ACC112 (cell line): ENCODE data around the gene CPB2.

Experiments used
- H2AFZ ChIP-seq: fragments of 200-600 bp; sonication (generic); one replicate; pipeline ENCODE4 v1.6.0; 2017; ENCODE audit warnings: antibody characterized with exemption, low read length; ENCODE audit not compliant: unreplicated experiment
- H3K27ac ChIP-seq: fragments of 200-600 bp; sonication (generic); 2 replicates; pipeline ENCODE4 v1.5.1; 2014; ENCODE audit warnings: low read depth, mild to moderate bottlenecking, antibody characterized with exemption, low read length, moderate library complexity
- H3K27me3 ChIP-seq: fragments of 200-600 bp; sonication (generic); 2 replicates; pipeline ENCODE4 v1.6.1; 2014; ENCODE audit warnings: mild to moderate bottlenecking, antibody characterized with exemption, low read length, moderate library complexity, mixed read lengths; ENCODE audit not compliant: insufficient read depth
- H3K36me3 ChIP-seq: fragments of 200-600 bp; sonication (generic); 2 replicates; pipeline ENCODE4 v1.6.1; 2016; ENCODE audit warnings: mild to moderate bottlenecking, antibody characterized with exemption, low read length, moderate library complexity, mixed read lengths; ENCODE audit not compliant: insufficient read depth
- H3K4me1 ChIP-seq: fragments of 200-600 bp; sonication (generic); one replicate; pipeline ENCODE4 v1.6.1; 2016; ENCODE audit warnings: low read length, mixed read lengths; ENCODE audit not compliant: insufficient read depth, unreplicated experiment, control insufficient read depth
- H3K4me3 ChIP-seq: fragments of 200-600 bp; sonication (generic); 2 replicates; pipeline ENCODE4 v1.5.1; 2014; ENCODE audit warnings: mild to moderate bottlenecking, low read depth, low read length
- H3K79me2 ChIP-seq: fragments of 200-600 bp; sonication (generic); one replicate; pipeline ENCODE4 v1.6.0; 2016; ENCODE audit warnings: low read length; ENCODE audit not compliant: control insufficient read depth, unreplicated experiment, insufficient read depth

The CPB2 gene

DNA sequence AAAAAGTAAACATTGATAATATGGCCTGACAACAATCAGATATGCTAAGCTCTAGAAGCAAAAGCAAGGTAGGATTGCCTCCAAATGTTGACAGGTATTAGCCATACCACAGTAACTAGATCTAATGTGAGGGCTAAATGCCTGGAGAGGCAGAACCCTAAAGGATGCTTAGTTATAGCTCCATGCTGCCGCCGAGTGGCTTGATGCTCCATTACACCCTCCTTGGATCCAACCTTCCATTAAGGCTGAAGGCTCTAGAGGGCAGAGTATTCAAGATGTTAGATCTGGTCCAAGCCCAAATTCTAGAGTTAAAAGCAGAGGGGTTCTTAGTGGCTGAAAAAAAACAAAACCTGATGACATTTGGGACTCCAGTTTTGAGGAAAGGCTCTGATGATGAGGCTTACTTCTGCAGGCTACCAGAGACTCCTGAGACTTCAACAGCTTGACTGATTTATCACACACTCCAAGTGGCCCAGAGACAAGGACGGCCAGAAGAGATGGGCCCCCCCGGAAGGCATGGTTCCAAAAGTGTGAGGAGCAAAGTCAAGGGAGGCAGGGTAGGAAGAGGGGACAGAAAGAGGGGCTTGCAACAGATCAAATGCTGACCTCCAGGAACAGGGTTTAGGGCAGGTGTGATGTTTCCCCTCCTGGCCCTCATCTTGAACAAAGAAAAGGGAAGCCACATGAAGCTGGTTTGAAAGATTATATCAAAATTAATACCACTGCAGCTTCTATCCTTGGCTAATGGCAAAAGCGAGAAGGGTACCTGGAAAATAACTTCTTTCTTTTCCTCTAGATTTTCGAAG, 21.9 kb upstream of the CPB2 start:
- no peak overlapping the region for H3K27ac ChIP-seq
- no peaks in the 10 kb centered on the region for H3K79me2 ChIP-seq
- H3K4me3 ChIP-seq = no peak overlapping the region
- H3K27me3 ChIP-seq = 0 out of 2 replicates have a peak, but pooled peaks cover 10% of the 10 kb centered on the region
- H3K4me1 ChIP-seq = no peaks in the 10 kb centered on the region
- H3K36me3 ChIP-seq = no peaks in the 10 kb centered on the region
- H2AFZ ChIP-seq = no peak overlapping the region

DNA sequence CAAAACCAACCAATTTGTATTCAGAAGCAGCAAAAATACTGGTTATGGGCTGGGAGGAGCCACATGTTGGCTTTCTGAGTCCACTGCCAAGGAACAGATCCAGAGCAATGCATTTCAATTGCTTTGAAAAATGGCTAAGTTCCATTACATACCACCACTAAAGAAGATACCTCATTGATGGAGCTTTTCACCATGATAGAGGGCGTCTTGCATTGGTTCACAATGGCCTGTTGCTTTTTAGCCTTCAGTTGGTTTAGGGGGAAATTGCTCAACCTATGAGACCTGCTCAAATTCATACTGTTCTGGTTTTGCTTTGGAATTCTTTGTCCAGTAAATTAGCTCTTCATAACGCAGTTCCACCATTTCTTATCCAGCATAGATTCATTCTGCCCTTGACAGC, 21.2 kb upstream of the CPB2 start:
- Histone ChIP-seq H3K79me2 (no peaks in the 10 kb centered on the region), H3K27me3 (0 out of 2 replicates have a peak, but pooled peaks cover 10% of the 10 kb centered on the region), H3K4me3 (no peak overlapping the region), H3K27ac (no peak overlapping the region), H3K4me1 (no peaks in the 10 kb centered on the region), H2AFZ (no peak overlapping the region), H3K36me3 (no peaks in the 10 kb centered on the region)

DNA sequence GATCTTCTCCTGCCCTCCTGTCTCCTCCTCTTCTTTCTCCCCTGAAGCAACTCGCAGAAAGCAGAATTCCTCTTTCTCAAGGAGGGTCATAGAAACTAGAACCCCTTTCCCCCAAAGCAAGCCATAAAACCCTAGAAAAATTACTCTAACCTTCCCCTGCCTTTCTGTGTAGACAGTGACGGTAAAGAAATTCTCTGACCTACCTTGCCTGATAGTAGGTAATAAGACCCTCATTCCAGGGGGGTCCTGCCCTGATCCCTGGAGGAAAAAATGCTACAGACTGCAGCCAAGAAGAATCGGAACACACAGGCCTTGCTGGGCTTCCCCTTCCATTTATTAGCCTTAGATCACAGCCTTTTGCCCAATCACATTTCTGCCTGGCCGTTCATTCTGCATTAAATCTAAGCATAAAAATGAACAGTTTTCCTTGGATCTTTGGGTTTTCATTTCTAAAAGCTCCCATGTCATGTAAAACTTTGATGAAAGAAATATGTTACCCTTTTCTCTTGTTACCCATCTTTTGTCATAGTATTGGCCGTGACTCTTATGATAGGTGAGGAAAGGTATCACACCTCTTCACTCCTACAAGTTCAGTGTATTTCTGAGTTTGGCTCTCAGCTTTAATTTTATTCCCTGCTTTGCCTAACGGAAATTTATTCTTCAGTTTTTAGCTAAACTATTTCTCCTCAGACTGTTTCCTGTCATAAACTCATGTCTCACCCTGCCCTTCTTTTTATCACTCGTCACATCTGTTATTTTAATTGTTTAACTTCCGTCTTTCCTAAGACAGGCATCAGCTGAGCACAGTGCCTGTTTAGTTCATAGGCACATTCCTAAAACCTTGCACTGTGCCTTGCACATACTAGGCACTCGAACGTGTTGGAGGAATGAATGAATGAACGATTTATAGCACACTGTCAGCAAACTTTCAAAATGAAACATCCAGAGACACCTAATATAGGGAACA, 20.4 kb upstream of the CPB2 start:
- no peaks in the 10 kb centered on the region for H3K79me2 ChIP-seq
- no peak overlapping the region for H3K4me3 ChIP-seq
- no peak overlapping the region for H3K27ac ChIP-seq
- no peaks in the 10 kb centered on the region for H3K36me3 ChIP-seq
- peaks cover 7% of the 10 kb centered on the region for H3K4me1 ChIP-seq
- H3K27me3 ChIP-seq = 0 out of 2 replicates have a peak, but pooled peaks cover 9% of the 10 kb centered on the region
- H2AFZ ChIP-seq = no peak overlapping the region

DNA sequence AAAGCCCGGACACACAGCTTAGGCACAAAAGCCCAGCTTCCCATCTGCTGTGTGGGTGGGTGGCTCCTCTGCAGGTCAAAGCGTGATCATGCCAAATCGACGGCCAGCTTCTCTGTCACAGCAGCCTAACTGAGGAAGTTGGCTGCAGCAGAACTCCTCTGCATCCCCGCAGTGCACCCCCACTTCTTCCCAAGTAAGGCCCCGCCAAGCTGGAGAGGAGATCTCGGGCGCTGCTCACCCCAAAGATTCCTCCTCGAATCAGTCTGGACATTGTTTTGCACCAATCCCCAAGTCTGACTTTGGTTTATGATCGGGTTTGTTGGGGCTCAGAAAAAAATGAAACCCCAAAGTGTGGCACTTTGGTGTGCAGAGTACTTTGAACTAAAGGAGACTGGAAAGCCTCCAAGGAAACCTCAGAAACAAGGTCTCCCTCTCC, 19.7 kb upstream of the CPB2 start:
- H3K36me3 ChIP-seq = no peaks in the 10 kb centered on the region
- H3K27ac ChIP-seq = no peak overlapping the region
- no peak overlapping the region for H2AFZ ChIP-seq
- 0 out of 2 replicates have a peak, but pooled peaks cover 2% of the 10 kb centered on the region for H3K27me3 ChIP-seq
- H3K4me3 ChIP-seq = no peak overlapping the region
- peaks cover 12% of the 10 kb centered on the region for H3K4me1 ChIP-seq
- H3K79me2 ChIP-seq = no peaks in the 10 kb centered on the region

DNA sequence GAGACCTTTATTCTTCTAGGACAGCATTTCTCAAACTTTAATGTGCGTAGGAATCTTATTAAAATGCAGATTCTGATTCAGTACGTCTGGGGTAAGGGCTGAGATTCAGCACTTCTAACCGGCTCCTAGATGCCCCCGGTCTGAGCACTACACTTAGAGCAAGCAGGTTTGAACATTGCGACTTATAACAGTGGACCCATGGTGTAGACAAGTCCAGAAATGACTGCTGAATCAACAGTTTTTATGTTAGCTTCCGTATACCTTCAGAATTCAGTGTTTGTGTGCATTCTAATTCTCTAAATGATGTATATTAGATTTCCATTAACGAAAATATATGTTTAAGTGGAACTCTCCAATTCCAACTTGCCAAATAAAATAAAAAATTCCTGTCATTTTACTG, 17.5 kb upstream of the CPB2 start:
- no peak overlapping the region for H2AFZ ChIP-seq
- H3K4me1 ChIP-seq = peaks cover 12% of the 10 kb centered on the region

DNA sequence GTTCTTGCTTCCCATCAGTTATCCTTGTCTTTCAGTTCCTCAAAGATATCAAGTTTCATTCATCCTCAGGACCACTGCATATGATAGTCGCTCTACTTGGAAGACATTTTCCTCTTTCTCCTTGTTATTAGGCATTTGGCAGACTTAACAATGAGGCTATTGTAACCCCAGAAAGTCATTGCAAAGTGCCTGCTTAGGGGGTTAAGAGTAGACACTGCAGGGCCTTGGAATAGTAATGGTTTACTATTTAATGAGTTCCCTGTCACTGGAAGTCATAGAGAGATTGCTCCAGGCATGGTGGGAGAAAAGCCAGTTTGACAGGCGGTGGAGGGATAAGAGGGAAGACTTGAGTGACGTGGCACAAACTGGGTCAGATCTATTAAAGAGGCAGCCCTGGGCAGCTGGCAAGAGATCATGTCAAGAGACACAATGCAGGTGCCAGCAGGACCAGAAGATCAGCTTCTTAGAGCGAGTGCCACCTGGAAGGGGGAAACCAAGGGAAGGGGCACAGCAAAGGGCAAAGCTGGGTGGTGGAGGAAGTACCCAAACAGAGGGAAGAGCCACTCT, 16.8 kb upstream of the CPB2 start:
- peaks cover 12% of the 10 kb centered on the region for H3K4me1 ChIP-seq
- no peak overlapping the region for H3K4me3 ChIP-seq
- H3K36me3 ChIP-seq = no peaks in the 10 kb centered on the region
- H2AFZ ChIP-seq = no peak overlapping the region
- no peaks in the 10 kb centered on the region for H3K27me3 ChIP-seq
- H3K79me2 ChIP-seq = no peaks in the 10 kb centered on the region
- no peak overlapping the region for H3K27ac ChIP-seq

More for the DNA sequence above, 17.5 kb upstream of the CPB2 start:
- Histone ChIP-seq H3K4me3 (no peak overlapping the region), H3K79me2 (no peaks in the 10 kb centered on the region), H3K36me3 (no peaks in the 10 kb centered on the region), H3K27me3 (no peaks in the 10 kb centered on the region), H3K27ac (no peak overlapping the region)

DNA sequence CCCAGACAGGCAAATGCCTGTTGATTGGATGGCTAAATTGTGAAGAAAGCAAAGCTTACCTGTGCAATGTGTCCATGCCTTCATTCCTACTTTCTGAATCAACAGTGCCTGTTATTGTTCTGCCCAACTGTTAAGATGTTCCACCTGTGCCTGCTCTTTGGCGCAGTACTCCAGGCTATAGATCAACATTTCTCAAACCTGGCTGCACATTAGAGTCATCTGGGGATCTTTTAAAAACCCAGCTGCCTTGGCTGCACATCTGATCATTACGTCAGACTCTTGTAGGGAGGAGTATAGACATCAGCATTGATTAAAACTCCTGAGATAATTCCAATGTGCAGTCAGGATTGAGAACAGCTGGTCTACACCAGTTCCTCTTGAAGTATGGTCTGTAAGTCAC, 16.2 kb upstream of the CPB2 start:
- Histone ChIP-seq H3K4me1 (peaks cover 12% of the 10 kb centered on the region), H3K4me3 (no peak overlapping the region), H3K27me3 (no peaks in the 10 kb centered on the region), H3K36me3 (no peaks in the 10 kb centered on the region), H3K27ac (no peak overlapping the region), H3K79me2 (no peaks in the 10 kb centered on the region), H2AFZ (no peak overlapping the region)

DNA sequence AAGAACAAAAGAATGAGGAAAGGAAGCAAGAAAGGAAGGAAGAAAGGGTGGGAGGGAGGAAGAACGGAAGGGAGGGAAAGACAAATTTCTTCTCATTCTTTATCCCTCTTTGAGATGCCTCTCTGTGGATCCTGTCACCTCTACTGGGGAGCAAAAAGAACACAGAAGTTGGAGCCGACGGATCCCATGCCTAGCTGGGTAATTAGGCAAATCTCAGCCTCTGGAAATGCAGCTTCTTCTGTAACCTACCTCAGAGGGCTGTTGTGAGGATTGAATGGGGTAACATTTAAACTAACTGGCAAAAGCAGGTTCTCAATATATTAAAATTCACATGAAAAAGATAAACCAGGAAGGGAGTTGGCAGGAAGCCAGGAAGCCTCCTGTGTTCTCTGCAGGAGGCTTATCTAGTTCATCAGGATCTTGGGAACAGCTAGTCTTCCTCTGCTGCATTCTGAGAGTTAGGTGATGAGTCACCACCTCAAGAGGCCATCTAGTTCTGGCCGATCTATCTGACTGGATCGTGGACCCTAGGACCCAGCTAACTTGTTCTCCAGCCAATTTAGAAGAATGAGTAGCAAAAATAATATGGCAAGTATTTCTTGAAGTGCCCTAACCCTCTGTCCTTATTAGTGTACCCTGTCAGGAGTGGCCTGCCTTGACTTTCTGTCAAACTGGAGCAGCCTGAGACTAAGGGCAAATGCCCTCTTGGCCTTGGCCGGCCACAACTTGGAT, 15.2 kb upstream of the CPB2 start:
- H3K27me3 ChIP-seq = no peaks in the 10 kb centered on the region
- peaks cover 12% of the 10 kb centered on the region for H3K4me1 ChIP-seq
- no peak overlapping the region for H3K27ac ChIP-seq
- H3K79me2 ChIP-seq = no peaks in the 10 kb centered on the region
- H3K4me3 ChIP-seq = no peak overlapping the region
- no peaks in the 10 kb centered on the region for H3K36me3 ChIP-seq
- no peak overlapping the region for H2AFZ ChIP-seq

DNA sequence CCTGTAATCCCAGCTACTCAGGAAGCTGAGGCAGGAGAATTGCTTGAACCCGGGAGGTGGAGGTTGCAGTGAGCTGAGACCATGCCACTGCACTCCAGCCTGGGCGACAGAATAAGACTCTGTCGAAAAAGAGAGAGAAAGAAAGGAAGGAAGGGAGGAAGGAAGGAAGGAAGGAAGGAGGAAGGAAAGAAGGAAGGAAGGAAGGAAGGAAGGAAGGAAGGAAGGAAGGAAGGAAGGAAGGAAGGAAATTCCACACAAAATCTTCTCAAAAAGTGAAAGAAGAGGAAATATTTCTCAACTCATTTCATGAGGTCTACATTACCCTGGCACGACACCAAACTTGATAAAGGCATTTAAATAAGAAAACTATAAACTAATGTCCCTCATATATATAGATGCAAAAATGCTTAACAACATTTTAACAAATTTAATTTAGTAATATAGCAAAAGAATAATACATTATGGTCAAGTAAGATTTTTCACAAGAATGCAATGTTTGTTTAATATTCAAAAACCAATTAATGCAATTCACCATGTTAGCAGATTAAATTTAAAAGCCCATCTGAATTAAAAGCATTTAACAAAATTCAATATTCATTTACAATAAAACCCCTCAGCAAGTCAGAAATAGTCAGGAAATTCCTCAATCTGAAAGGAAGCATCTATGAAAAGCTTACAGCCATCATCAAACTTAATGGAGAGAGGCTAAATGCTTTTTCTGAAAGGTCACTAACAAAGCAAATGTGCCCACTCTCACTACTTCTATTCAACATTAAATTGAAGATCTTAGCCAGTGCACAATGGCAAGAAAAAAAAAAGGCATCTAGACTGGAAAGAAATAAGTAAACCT, 12.0 kb upstream of the CPB2 start:
- no peak overlapping the region for H2AFZ ChIP-seq
- no peaks in the 10 kb centered on the region for H3K36me3 ChIP-seq
- no peaks in the 10 kb centered on the region for H3K27me3 ChIP-seq
- H3K4me3 ChIP-seq = no peak overlapping the region
- no peaks in the 10 kb centered on the region for H3K79me2 ChIP-seq
- H3K4me1 ChIP-seq = peaks cover 12% of the 10 kb centered on the region
- H3K27ac ChIP-seq = no peak overlapping the region
